Measurements from ENCODE around the gene KIF13A.
"Not testable (repeated sequence)": the region's sequence is repeated elsewhere in the genome, so short reads cannot be mapped to it uniquely, and the experiment has no call there.

- TF ChIP-seq, protein P1, sequence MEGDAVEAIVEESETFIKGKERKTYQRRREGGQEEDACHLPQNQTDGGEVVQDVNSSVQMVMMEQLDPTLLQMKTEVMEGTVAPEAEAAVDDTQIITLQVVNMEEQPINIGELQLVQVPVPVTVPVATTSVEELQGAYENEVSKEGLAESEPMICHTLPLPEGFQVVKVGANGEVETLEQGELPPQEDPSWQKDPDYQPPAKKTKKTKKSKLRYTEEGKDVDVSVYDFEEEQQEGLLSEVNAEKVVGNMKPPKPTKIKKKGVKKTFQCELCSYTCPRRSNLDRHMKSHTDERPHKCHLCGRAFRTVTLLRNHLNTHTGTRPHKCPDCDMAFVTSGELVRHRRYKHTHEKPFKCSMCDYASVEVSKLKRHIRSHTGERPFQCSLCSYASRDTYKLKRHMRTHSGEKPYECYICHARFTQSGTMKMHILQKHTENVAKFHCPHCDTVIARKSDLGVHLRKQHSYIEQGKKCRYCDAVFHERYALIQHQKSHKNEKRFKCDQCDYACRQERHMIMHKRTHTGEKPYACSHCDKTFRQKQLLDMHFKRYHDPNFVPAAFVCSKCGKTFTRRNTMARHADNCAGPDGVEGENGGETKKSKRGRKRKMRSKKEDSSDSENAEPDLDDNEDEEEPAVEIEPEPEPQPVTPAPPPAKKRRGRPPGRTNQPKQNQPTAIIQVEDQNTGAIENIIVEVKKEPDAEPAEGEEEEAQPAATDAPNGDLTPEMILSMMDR (conservative IDR thresholded peaks at IDR 0.05), result not testable (repeated sequence)
- TF ChIP-seq EZH2 (IDR thresholded peaks at IDR 0.05; ENCODE audit: low read depth), result not testable (repeated sequence)
Observed at GRCh38 chr6:18010540-18010939, 23.1 kb upstream of the KIF13A start.
